Endothelial cell of umbilical vein (primary cell): ENCODE measurements around the gene MPEG1. TPM values are rescaled to one million over a fixed set of nuclear protein-coding genes. Genes with fewer than 3 reads are reported as not detected.

ENCODE experiments used
- BruUV-seq: library from RNA; stranded (reverse); fragments of 400-500 nt; replicated peaks from 2 replicates; lab custom pipeline; 2021; lab: Mats Ljungman, UMichigan
- CTCF ChIA-PET: fragments of 300-600, 350-600 bp; sonication (Branson Sonifier 250); formaldehyde crosslinking; loops from one replicate; lab custom pipeline; 2021; ENCODE audit warnings: antibody characterized with exemption, inconsistent platforms; lab: Charles Lee
- POLR2A ChIA-PET: fragments of 300-600, 350-600 bp; sonication (Branson Sonifier 250); formaldehyde crosslinking; loops from one replicate; lab custom pipeline; 2021; ENCODE audit warnings: antibody characterized with exemption, inconsistent platforms; lab: Charles Lee
- DNase-seq: peaks from one replicate; pipeline ENCODE4 v3.0.0-alpha.2; 2011; ENCODE audit warnings: low read depth, low spot score
- FAIRE-seq: peaks from 2 replicates; lab custom pipeline; 2011; peaks lifted over from hg19 to GRCh38; lab: Jason Lieb, UNC
- H2AFZ ChIP-seq: 2 replicates; pipeline ENCODE4 v1.6.0; 2012; ENCODE audit warnings: low read depth, low read length, control low read depth, inconsistent platforms
- H3K27ac ChIP-seq: 2 replicates; pipeline ENCODE4 v1.5.1; 2011; ENCODE audit warnings: low read depth, mild to moderate bottlenecking, control low read depth, low read length, moderate library complexity; ENCODE audit not compliant: insufficient read depth
- H3K27me3 ChIP-seq, 2 experiments: 2 replicates each; pipeline versions ENCODE4 v1.6.0 to v1.6.1; 2011; ENCODE audit warnings: low read length in 2 of 2, mixed read lengths in 1 of 2; ENCODE audit not compliant: control insufficient read depth in 2 of 2, insufficient read depth in 2 of 2
- H3K36me3 ChIP-seq, 2 experiments: 2 replicates in 1 of 2; 3 replicates in 1 of 2; pipeline ENCODE4 v1.5.1; 2011; ENCODE audit warnings: low read length in 2 of 2, mild to moderate bottlenecking in 1 of 2, moderate library complexity in 1 of 2; ENCODE audit not compliant: control insufficient read depth in 2 of 2, insufficient read depth in 2 of 2; ENCODE audit errors: extremely low read depth in 1 of 2
- H3K4me1 ChIP-seq: 3 replicates; pipeline ENCODE4 v1.5.1; 2011; ENCODE audit warnings: mild to moderate bottlenecking, low read length; ENCODE audit not compliant: control insufficient read depth, insufficient read depth; ENCODE audit errors: extremely low read depth
- H3K4me2 ChIP-seq: 2 replicates; pipeline ENCODE4 v1.6.1; 2011; ENCODE audit warnings: low read length, control low read depth, mixed read lengths; ENCODE audit not compliant: insufficient read depth
- H3K4me3 ChIP-seq, 3 experiments: fragments of 200-600 bp in 1 of 3; sonication (generic), shearing (Covaris generic) in 1 of 3; replicated peaks in 1 of 3; 2 replicates each; pipeline ENCODE4 v1.5.1; 2011 to 2016; ENCODE audit warnings: control low read depth in 3 of 3, low read length in 3 of 3, mild to moderate bottlenecking in 2 of 3, inconsistent platforms in 1 of 3, low read depth in 1 of 3, moderate library complexity in 1 of 3; ENCODE audit not compliant: insufficient read depth in 1 of 3
- H3K79me2 ChIP-seq: 2 replicates; pipeline ENCODE4 v1.6.0; 2012; ENCODE audit warnings: low read length, inconsistent platforms; ENCODE audit not compliant: control insufficient read depth, insufficient read depth
- H3K9ac ChIP-seq: replicated peaks from 2 replicates; pipeline ENCODE3; 2011; ENCODE audit warnings: low read length, control low read depth; ENCODE audit not compliant: insufficient read depth; ENCODE audit errors: extremely low read depth
- H3K9me1 ChIP-seq: replicated peaks from 3 replicates; pipeline ENCODE4 v1.6.0; 2011; ENCODE audit warnings: mild to moderate bottlenecking, low read length; ENCODE audit not compliant: control insufficient read depth, insufficient read depth; ENCODE audit errors: extremely low read depth
- H3K9me3 ChIP-seq: replicated peaks from 2 replicates; pipeline ENCODE4 v1.5.1; 2012; ENCODE audit warnings: low read length, inconsistent platforms; ENCODE audit not compliant: control insufficient read depth, insufficient read depth
- H4K20me1 ChIP-seq: replicated peaks from 2 replicates; pipeline ENCODE3; 2011; ENCODE audit warnings: mild to moderate bottlenecking, low read length; ENCODE audit not compliant: control insufficient read depth, insufficient read depth; ENCODE audit errors: extremely low read depth
- EZH2 ChIP-seq: IDR thresholded peaks from 2 replicates; pipeline ENCODE4 v1.6.1; 2012; ENCODE audit warnings: borderline replicate concordance, low read depth, mild to moderate bottlenecking, moderate library complexity, low read length, inconsistent platforms; ENCODE audit not compliant: severe bottlenecking
- FOS ChIP-seq: IDR thresholded peaks from 2 replicates; pipeline ENCODE4 v1.6.1; 2011; ENCODE audit warnings: mild to moderate bottlenecking, low read length, moderate library complexity, borderline replicate concordance; ENCODE audit not compliant: insufficient read depth
- GATA2 ChIP-seq: IDR thresholded peaks from 2 replicates; pipeline ENCODE4 v1.7.0; 2011; ENCODE audit warnings: low read depth, mild to moderate bottlenecking, moderate library complexity, mixed read lengths, low read length; ENCODE audit not compliant: insufficient read length, insufficient read depth
- JUN ChIP-seq: IDR thresholded peaks from 2 replicates; pipeline ENCODE4 v1.6.1; 2011; ENCODE audit warnings: borderline replicate concordance, low read depth; ENCODE audit not compliant: insufficient read length, insufficient read depth
- MYC ChIP-seq: IDR thresholded peaks from one replicate; pipeline ENCODE4 v1.6.1; 2011; ENCODE audit warnings: mild to moderate bottlenecking, low read depth, low read length
- POLR2A ChIP-seq: IDR thresholded peaks from 2 replicates; pipeline ENCODE4 v1.6.1; 2012; ENCODE audit warnings: low read depth, mild to moderate bottlenecking, control low read depth, low read length
- POLR2AphosphoS5 ChIP-seq: IDR thresholded peaks from 2 replicates; pipeline ENCODE4 v1.6.1; 2012; ENCODE audit warnings: low read depth, mild to moderate bottlenecking, control low read depth, low read length, moderate library complexity; ENCODE audit not compliant: insufficient read depth
- dilution Hi-C: fragments of 300-500 bp; cut with MboI; formaldehyde crosslinking; loops from one replicate; pipeline ENCODE4 v1.15.0; 2019; ENCODE audit warnings: low sequenced_read_pairs; ENCODE audit not compliant: extremely low pct_ligation_motif_present
- intact Hi-C: fragments of 100-400 bp; cut with micrococcal nuclease; formaldehyde crosslinking; loops from one replicate; pipeline ENCODE4 v1.10.0; 2022
- polyA plus RNA-seq, 4 experiments: library from polyadenylated mRNA; depleted of rRNA in 3 of 4; stranded (reverse) in 3 of 4; unstranded in 1 of 4; fragments of >200 nt; gene quantifications; 2 replicates each; pipeline versions ENCODE4 v1.2.1 to v1.2.3, GENCODE V29; 2011 to 2012; ENCODE audit warnings: missing spikeins in 1 of 4
- total RNA-seq: library from RNA; stranded (reverse); gene quantifications from 2 replicates; pipeline ENCODE4 v1.2.3, GENCODE V29; 2021
- TF ChIP-seq, protein P1 (sequence below), 2 donors: IDR thresholded peaks; 1 replicate in 1 of 2; 2 replicates in 1 of 2; pipeline ENCODE4 v1.5.1; 2011; ENCODE audit warnings: low read length in 2 of 2, mild to moderate bottlenecking in 2 of 2, moderate library complexity in 2 of 2, control low read depth in 1 of 2, inconsistent platforms in 1 of 2, low read depth in 1 of 2; ENCODE audit not compliant: insufficient read depth in 1 of 2; ENCODE audit errors: extremely low read depth in 1 of 2
- TF ChIP-seq, protein P2 (sequence below): IDR thresholded peaks from 2 replicates; pipeline ENCODE4 v1.6.1; 2011; ENCODE audit not compliant: insufficient read depth, insufficient read length

Gene MPEG1
- total and polyA plus RNA-seq, 2 donors (not counting 3 experiments of a cell fraction or from before 2014, with no cell fraction given): not detected

- Histone ChIP-seq H3K4me2 (no peak overlapping the region), H3K9ac (no peak overlapping the region), H3K79me2 (no peaks in the 10 kb centered on the region), H3K36me3 (no peaks in the 10 kb centered on the region), H3K4me1 (no peaks in the 10 kb centered on the region), H3K27ac (no peak overlapping the region), H3K4me3 (no peak overlapping the region), H3K9me3 (no peaks in the 10 kb centered on the region), H3K27me3 (no peaks in the 10 kb centered on the region), H4K20me1 (no peaks in the 10 kb centered on the region), H3K9me1 (no peaks in the 10 kb centered on the region), H2AFZ (no peak overlapping the region)
- DNase-seq: no peak
- ChIA-PET CTCF (interaction anchor here (1.0 to 2.8 kb wide), 4 partner anchors 22 to 54 kb away, joined by 3 to 11 read pairs (median 4); partner anchors contain the start of gene DTX4), POLR2A (no interaction called here)
- dilution Hi-C loops: no loop called here
- no TSS peak for BruUV-seq
- TF ChIP-seq FOS: no peak
- no peak for TF ChIP-seq JUN
- TF ChIP-seq EZH2: no peak
- TF ChIP-seq, protein P1, sequence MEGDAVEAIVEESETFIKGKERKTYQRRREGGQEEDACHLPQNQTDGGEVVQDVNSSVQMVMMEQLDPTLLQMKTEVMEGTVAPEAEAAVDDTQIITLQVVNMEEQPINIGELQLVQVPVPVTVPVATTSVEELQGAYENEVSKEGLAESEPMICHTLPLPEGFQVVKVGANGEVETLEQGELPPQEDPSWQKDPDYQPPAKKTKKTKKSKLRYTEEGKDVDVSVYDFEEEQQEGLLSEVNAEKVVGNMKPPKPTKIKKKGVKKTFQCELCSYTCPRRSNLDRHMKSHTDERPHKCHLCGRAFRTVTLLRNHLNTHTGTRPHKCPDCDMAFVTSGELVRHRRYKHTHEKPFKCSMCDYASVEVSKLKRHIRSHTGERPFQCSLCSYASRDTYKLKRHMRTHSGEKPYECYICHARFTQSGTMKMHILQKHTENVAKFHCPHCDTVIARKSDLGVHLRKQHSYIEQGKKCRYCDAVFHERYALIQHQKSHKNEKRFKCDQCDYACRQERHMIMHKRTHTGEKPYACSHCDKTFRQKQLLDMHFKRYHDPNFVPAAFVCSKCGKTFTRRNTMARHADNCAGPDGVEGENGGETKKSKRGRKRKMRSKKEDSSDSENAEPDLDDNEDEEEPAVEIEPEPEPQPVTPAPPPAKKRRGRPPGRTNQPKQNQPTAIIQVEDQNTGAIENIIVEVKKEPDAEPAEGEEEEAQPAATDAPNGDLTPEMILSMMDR (IDR thresholded peaks at IDR 0.05; ENCODE audit: extremely low read depth in 1 of 2, insufficient read depth in 1 of 2, low read depth in 1 of 2, low read length in 2 of 2): no peak
- TF ChIP-seq POLR2AphosphoS5: no peak
- TF ChIP-seq POLR2A: no peak
- TF ChIP-seq, protein P2, sequence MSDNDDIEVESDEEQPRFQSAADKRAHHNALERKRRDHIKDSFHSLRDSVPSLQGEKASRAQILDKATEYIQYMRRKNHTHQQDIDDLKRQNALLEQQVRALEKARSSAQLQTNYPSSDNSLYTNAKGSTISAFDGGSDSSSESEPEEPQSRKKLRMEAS: no peak
- no peak for TF ChIP-seq GATA2
- TF ChIP-seq MYC: no peak
- FAIRE-seq: no peak
- intact Hi-C loops: no loop called here
Observed at GRCh38 chr11:59223611-59224010, 10.9 kb upstream of the MPEG1 start.
